Thymus (tissue), 11 donors: Measurements from ENCODE around the gene FLAD1. TPM values are rescaled to one million over a fixed set of nuclear protein-coding genes. Genes with fewer than 3 reads are reported as not detected.

Experiments
- DNase-seq, 9 donors: peaks; one replicate each; pipeline ENCODE4 v3.0.0-alpha.2; 2013; ENCODE audit warnings: low spot score in 9 of 9, low read depth in 6 of 9, missing footprints in 1 of 9
- H3K27ac ChIP-seq, 2 donors: one replicate each; pipeline ENCODE4 v1.5.1; 2013; ENCODE audit warnings: control low read depth in 1 of 2, low read depth in 1 of 2, low read length in 1 of 2, mild to moderate bottlenecking in 1 of 2, moderate library complexity in 1 of 2
- H3K27me3 ChIP-seq, 2 donors: one replicate each; pipeline ENCODE4 v1.5.1; 2013; ENCODE audit warnings: low read length in 1 of 2; ENCODE audit not compliant: control insufficient read depth in 2 of 2, insufficient read depth in 1 of 2
- H3K36me3 ChIP-seq, 2 donors: one replicate each; pipeline ENCODE4 v1.5.1; 2013; ENCODE audit warnings: low read length in 1 of 2, mild to moderate bottlenecking in 1 of 2, moderate library complexity in 1 of 2; ENCODE audit not compliant: control insufficient read depth in 2 of 2, insufficient read depth in 2 of 2
- H3K4me1 ChIP-seq, 2 donors: one replicate each; pipeline ENCODE4 v1.5.1; 2013; ENCODE audit warnings: low read length in 2 of 2; ENCODE audit not compliant: control insufficient read depth in 2 of 2, insufficient read depth in 2 of 2
- H3K4me3 ChIP-seq, 2 donors: one replicate each; pipeline ENCODE4 v1.5.1; 2013; ENCODE audit warnings: low read length in 2 of 2, control low read depth in 1 of 2, mild to moderate bottlenecking in 1 of 2
- H3K9me3 ChIP-seq, 2 donors: one replicate each; pipeline ENCODE4 v1.5.1; 2013; ENCODE audit warnings: low read length in 1 of 2, mild to moderate bottlenecking in 1 of 2; ENCODE audit not compliant: control insufficient read depth in 2 of 2, insufficient read depth in 1 of 2
- WGBS: extraction: QIAGEN DNeasy Blood & Tissue Kit; methylation state at CpG from one replicate; pipeline ENCODE4 v1.1.7; 2013; 5-methylcytosine and 5-hydroxymethylcytosine counted together
- polyA plus RNA-seq: library from polyadenylated mRNA; stranded (reverse); fragments of 200-250 nt; gene quantifications from one replicate; pipeline ENCODE4 v1.2.3, GENCODE V29; 2013
- total RNA-seq: library from RNA; stranded (reverse); fragments of 120-200 nt; gene quantifications from one replicate; pipeline ENCODE4 v1.2.4, GENCODE V29; 2013
- donor health status: healthy.

The FLAD1 gene
- total and polyA plus RNA-seq, 2 donors = 26.7 to 34.8 TPM

DNA sequence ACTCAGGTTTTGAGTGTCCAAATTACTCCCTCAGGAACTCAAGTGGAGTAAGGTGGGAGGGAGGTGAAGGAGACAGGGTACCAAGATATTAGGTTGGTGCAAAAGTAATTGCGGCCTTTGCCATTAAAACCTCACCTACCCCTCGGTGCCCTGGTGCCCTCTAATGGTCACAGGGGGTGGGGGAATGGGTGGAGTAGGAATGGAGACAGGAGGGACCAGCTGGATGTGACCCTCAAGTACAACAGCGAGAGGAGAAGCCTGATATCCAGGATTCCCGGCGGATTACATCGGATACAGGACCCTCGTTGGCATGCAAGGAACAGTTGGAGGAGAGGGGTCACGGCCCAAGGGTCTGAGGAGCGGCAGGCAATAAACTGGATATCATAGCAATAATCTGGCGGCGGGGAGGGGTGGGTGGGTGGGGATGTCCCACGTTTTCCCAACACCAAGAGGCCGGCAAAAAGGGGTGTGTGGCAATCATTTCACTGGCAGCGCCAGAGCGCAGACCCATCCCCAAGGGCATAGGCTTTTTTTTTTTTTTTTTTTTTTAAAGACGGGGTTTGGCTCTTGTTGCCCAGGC is 15.1 kb downstream of the FLAD1 start:
- Histone ChIP-seq H3K9me3 (peaks cover 0 to 19% of the 10 kb centered on the region in 2 donors), H3K36me3 (no peaks in the 10 kb centered on the region), H3K27ac (no peak overlapping the region), H3K4me3 (no peak overlapping the region), H3K4me1 (peaks cover 3 to 59% of the 10 kb centered on the region in 2 donors), H3K27me3 (peaks cover 55 to 94% of the 10 kb centered on the region in 2 donors)
- no peak for DNase-seq
- 85% methylated on average over 16 of the region's 16 CpGs for WGBS

GRCh38 chr1:154998818-154999570 is 15.8 kb downstream of the FLAD1 start:
- Histone ChIP-seq H3K36me3 (no peaks in the 10 kb centered on the region), H3K27ac (peak overlapping the region in 1 of 2 donors; percentile 1), H3K27me3 (peaks cover 61 to 94% of the 10 kb centered on the region in 2 donors), H3K4me1 (peaks cover 3 to 66% of the 10 kb centered on the region in 2 donors), H3K4me3 (peak overlapping the region; percentile 10 to 27), H3K9me3 (peaks cover 0 to 19% of the 10 kb centered on the region in 2 donors)
- WGBS = 10% methylated on average over 40 of the region's 40 CpGs
- peak in 4 of 9 donors; percentile 74 to 89 (median 80) for DNase-seq

DNA sequence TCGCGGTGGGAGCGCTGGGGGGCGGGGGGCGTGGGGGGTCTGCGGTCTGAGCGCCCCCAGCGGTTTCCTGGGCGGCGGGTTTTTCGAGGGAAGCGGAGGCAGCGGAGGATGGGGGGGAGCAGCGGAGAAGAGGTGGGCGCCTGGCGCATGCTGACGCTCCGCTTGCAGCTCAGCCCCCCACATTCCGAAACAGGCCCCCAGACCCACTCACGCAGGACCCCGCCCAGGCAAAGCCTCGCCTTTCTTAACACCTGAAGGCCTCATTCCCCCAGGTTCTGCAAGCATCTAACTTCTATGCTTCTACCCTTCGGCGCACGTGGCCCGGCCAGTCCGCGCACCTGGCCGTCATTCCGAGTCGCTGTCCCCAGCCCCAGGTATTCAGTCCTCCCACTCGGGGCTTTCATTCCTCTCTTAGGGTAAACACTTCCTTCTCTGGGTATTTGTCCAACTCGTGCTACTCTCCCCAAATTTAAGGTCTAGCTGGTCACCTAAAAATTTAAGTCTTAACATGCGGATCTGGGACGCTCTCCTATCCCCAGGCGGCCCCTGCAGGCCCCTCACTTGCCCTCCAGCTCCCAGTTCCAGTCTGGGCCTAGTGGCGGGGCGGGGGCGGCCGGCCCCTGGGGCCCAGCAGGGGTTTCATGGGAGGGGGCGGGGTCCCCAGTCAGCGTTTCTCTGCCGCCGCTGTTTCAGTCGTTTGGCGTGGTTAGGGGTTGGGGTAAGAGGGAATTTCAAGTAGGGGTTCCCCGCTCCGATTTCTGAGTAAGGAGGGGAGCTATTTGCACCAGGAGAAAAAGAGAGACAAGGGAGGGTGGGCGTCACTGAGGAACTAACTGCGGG is 16.6 kb downstream of the FLAD1 start:
- Histone ChIP-seq H3K4me1 (peaks cover 3 to 74% of the 10 kb centered on the region in 2 donors), H3K9me3 (peaks cover 0 to 19% of the 10 kb centered on the region in 2 donors), H3K27ac (peak overlapping the region; percentile 60 to 61), H3K27me3 (peaks cover 65 to 94% of the 10 kb centered on the region in 2 donors), H3K36me3 (no peaks in the 10 kb centered on the region), H3K4me3 (peak overlapping the region; percentile 26 to 48)
- no peak for DNase-seq
- WGBS = 2% methylated on average over 50 of the region's 50 CpGs

DNA sequence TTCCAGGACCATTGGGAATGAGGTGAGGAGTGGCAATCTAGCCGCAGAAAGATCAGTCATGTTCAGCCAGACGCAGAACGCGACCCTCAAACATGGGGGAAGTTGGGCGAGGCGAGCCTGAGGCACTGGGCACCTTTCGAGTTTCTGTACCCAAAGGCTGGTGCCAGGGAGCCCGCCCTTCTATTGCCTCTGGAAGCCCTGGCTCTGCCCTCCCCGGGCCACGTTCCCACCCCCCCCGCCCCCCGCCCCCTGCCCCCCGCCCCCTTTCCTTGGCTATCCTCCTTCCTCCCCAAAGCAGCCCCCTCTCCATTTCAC is 17.2 kb downstream of the FLAD1 start:
- Histone ChIP-seq H3K4me1 (peaks cover 3 to 79% of the 10 kb centered on the region in 2 donors), H3K36me3 (no peaks in the 10 kb centered on the region), H3K9me3 (peaks cover 0 to 19% of the 10 kb centered on the region in 2 donors), H3K27ac (peak overlapping the region; percentile 79 to 83), H3K27me3 (peaks cover 65 to 94% of the 10 kb centered on the region in 2 donors), H3K4me3 (peak overlapping the region; percentile 47 to 48)
- DNase-seq = no peak
- WGBS = under 1% methylated on average over 13 of the region's 13 CpGs

DNA sequence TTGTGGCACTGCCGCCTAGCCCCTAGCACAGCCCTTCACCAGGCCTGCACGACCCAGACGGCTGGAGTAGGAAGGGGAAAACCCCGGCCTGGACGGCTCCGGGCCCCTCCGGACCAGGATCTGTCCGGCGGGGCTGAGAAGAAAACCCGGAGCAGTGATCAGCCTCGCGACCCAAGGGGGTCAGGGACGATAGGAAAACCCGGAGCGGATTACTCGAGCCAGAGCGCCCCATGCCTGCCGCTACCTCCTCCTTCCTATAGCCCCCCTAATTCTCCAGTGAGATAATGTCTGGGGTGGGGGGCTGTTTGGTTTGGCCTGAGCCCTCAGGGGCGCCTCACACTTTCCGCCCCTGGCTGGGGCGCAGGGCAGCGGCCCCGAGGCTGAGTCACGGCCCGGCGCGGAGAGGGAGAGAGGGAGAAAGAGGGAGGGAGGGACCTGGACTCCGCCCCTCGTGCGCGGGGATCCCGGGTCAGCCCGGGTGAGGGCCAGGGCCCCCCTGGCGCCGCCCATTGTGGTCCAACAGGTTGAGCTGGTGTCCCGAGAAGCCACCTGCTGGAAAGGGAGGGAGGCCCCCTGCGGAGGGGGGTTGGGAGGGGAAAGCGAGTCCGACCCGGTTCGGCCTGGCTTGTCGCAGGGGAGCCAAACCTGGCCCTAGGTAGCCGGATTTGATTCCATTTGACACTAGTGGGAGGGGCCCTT is 17.7 kb downstream of the FLAD1 start:
- DNase-seq = peak in 1 of 9 donors; percentile 72
- H3K27me3 ChIP-seq = peaks cover 62 to 96% of the 10 kb centered on the region in 2 donors
- H3K9me3 ChIP-seq = peaks cover 0 to 19% of the 10 kb centered on the region in 2 donors
- H3K27ac ChIP-seq = peak overlapping the region; percentile 79 to 83
- no peaks in the 10 kb centered on the region for H3K36me3 ChIP-seq
- peaks cover 3 to 84% of the 10 kb centered on the region in 2 donors for H3K4me1 ChIP-seq
- H3K4me3 ChIP-seq = peak overlapping the region; percentile 47 to 48
- WGBS = 1% methylated on average over 43 of the region's 43 CpGs

DNA sequence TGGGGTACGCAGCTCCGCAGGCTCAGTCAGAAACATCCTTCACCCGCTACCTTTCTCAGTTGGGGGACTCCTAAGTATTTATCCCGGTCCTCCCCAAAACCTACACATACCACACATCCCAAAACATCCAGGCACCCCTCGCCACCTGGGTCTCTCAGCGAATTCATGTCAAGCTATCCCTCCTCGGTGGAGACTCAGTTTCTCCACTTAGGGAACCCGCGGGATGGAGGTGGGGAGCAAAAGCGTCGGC is 18.2 kb downstream of the FLAD1 start:
- DNase-seq = no peak
- H3K4me1 ChIP-seq = peaks cover 3 to 89% of the 10 kb centered on the region in 2 donors

GRCh38 chr1:155001675-155002463 is 18.7 kb downstream of the FLAD1 start:
- H3K9me3 ChIP-seq = peaks cover 0 to 19% of the 10 kb centered on the region in 2 donors
- peaks cover 54 to 91% of the 10 kb centered on the region in 2 donors for H3K27me3 ChIP-seq
- no peaks in the 10 kb centered on the region for H3K36me3 ChIP-seq
- 1% methylated on average over 38 of the region's 38 CpGs for WGBS
- peak overlapping the region; percentile 79 to 87 for H3K27ac ChIP-seq
- peak in 4 of 9 donors; percentile 68 to 87 (median 72) for DNase-seq
- peak overlapping the region; percentile 47 to 48 for H3K4me3 ChIP-seq
- H3K4me1 ChIP-seq = peaks cover 3 to 94% of the 10 kb centered on the region in 2 donors

More for the DNA sequence above, 18.2 kb downstream of the FLAD1 start:
- peak overlapping the region; percentile 79 to 87 for H3K27ac ChIP-seq
- H3K36me3 ChIP-seq = no peaks in the 10 kb centered on the region
- H3K9me3 ChIP-seq = peaks cover 0 to 19% of the 10 kb centered on the region in 2 donors
- WGBS = 2% methylated on average over 11 of the region's 11 CpGs
- peak overlapping the region; percentile 47 to 48 for H3K4me3 ChIP-seq
- H3K27me3 ChIP-seq = peaks cover 58 to 95% of the 10 kb centered on the region in 2 donors
